GM12872 (cell line): ENCODE measurements around the gene ATXN7.

ENCODE experiments used
- CTCF ChIP-seq: IDR thresholded peaks from 3 replicates; pipeline ENCODE4 v1.5.1; 2011; ENCODE audit warnings: low read depth, mild to moderate bottlenecking, low read length, moderate library complexity; ENCODE audit not compliant: insufficient read depth

The ATXN7 gene

GRCh38 chr3:63912768-63913588 is 49.3 kb downstream of the ATXN7 start:
- TF ChIP-seq CTCF = no peak

- TF ChIP-seq CTCF = no peak
Measured at GRCh38 chr3:63914312-63914711, 50.6 kb downstream of the ATXN7 start.

GRCh38 chr3:63918321-63918720 is 54.7 kb downstream of the ATXN7 start:
- no peak for TF ChIP-seq CTCF

- TF ChIP-seq CTCF = no peak
Measured at GRCh38 chr3:63920001-63920400, 56.3 kb downstream of the ATXN7 start.

GRCh38 chr3:63921741-63922482 is 58.2 kb downstream of the ATXN7 start:
- no peak for TF ChIP-seq CTCF

- no peak for TF ChIP-seq CTCF
Measured at GRCh38 chr3:63922491-63923199, 59.0 kb downstream of the ATXN7 start.

GRCh38 chr3:63926309-63926708 is 62.6 kb downstream of the ATXN7 start:
- TF ChIP-seq CTCF = no peak
